GM19372 (cell line): Measurements from ENCODE around the gene TRIM4.

ENCODE experiments used
- ATAC-seq: cut with Tn5 transposase; IDR thresholded peaks from one replicate; pipeline ENCODE4 v1.9.1; 2021; ENCODE audit warnings: mild to moderate bottlenecking, low read depth, moderate library complexity; ENCODE audit not compliant: unreplicated experiment

The TRIM4 gene

DNA sequence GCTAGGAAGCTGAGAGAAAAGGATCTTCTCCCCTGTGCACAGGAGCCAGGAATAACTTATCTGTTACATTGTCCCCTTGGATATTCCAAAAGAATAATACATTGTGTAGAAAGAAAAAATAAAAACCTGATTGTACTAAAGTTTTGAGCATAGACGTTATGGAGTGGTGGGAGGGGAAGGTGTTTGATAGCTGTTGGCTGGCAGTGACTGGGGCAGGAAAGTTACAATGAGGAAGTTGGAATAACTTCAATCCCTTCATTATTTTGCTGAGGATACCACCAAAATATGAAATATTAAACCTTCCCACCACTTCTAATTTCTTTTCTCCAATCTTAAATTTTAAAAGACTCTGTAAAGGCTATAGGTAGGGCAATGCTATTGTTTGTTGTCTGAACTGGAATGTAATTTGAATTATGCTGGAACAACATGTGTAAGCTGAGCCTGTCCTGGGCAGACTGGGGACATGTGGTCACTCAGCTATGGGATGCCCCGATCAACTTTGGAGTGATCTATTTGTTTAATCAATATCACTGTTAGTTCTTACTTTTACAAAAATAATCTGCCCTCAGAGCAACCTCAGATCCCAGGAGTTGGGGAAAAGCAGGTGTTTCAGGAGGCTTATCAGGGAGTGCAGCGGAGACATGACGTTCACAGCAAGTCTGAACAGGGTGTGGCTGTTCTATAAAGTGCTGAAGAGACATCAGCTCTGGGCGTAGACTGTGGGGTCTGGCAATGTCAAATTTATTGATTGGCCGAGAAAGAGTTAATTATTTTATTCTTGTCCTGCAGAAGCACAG is 70.7 kb downstream of the TRIM4 start:
- no peak for ATAC-seq

DNA sequence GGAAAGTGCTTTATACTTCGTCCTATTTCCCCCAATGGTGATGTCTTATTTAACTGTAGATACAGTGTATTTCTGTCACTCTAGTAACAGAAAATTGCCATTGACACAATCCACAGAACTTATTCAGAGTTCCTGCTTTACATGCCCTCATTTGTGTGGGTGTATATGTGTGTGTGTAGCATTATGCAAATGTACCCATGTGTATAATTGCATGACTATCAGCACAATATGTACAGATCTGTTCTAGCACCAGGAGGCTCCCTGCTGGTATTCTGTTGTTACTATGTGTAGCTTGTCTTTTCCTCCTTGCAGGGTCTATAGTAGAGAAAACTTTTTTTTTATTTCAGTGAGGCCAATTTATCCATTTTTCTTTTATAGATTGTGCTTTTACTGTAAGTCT is 75.0 kb downstream of the TRIM4 start:
- ATAC-seq = no peak

DNA sequence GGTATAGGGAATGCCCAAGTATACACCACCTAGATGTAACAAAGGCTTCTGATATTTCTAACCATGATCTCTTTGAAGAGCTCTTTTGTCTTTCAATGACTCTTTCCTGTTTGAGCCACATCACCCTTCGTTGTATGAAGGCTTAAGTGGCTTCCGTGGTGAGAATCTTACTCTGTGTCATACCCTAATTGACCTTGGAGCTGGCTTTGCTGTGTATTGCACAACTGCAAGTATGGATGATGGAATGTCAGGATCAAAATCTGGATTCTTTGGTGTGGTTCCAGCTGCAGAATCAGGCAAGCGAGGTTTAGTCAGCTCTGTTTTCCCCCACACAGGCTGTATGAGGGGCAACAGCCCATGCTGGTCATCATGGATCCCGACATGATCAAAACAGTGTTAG is 75.5 kb downstream of the TRIM4 start:
- no peak for ATAC-seq

DNA sequence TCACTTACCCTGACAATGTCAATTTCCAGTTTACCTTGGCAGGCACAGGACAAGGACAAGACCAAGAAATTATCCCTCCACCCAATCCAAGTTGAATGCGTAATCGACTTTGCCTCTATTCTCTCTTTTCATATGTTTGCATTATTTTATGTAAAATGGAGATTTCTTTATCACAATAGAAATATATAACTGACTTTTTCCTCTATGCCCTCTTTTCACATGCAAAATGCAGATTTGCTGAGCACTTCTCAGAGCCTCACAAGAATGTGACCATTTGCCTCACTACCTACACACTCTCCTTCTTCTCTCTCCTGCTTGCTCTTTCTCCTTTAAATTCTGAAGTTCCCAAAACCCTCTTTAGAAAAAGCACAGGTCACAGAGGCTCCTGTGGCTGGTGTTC is 76.4 kb downstream of the TRIM4 start:
- no peak for ATAC-seq
